Activated T-cell treated with anti-CD3 and anti-CD28 coated beads for 24 hours (primary cell): ENCODE data around the gene CLINT1.

ENCODE experiments used
- DNase-seq: peaks from one replicate; pipeline ENCODE4 v3.0.0-alpha.2; 2020; ENCODE audit warnings: low read depth

CLINT1 gene

GRCh38 chr5:157758706-157759105, 100.2 kb downstream of the CLINT1 start:
- no peak for DNase-seq

DNA sequence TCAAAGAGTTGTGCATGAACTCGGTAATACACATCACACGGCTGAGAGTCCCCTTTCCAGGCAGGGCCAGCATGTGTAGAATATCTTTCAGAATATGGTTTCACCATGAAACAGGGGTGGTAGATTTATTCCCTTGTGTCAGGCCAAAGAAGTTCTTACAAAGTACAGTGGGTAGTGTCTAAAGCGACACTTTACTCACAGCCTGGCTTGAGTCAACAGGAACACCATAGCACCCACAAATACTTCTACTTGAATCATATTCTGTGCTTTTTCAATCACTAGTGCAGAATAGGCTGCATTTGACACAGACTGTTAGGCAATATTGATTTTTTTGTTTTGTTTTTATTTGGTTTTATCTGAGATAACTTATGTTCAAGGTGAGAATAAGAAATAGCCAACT, 102.8 kb downstream of the CLINT1 start:
- DNase-seq, result no peak

DNA sequence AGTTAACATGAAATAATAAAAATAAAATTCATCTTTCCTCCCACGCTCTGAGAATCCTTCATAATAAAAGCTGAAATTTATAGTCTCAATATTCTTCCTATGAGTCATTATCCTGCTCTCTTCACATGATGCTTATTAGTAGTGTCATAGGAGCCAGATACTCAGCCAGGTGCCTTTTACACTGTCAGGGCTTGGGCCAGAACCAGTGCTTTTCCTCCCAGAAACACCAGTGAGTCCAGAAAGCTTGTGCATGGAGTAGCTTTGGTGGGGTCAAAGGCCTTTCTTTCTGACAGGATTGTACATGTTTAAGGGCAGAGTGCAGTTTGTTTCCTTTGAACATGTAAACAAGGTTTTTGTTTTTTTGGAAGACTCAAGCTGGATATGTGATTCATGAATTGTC, 108.6 kb downstream of the CLINT1 start:
- DNase-seq, result no peak

DNA sequence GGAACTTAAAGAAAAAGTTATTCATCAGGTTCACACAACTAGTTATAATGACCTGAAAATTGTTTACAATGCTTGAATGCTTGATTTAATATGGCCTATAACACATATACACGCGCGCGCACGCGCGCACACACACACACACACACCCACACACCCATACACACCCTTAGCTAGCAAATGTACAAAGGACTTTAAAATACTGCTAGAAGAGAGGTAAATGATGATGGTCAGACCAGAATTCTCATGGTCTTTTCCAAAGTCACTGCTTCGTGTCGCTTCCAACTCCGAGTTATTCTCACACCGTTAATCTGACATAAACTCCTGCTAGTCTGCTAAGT, 109.5 kb downstream of the CLINT1 start:
- no peak for DNase-seq

DNA sequence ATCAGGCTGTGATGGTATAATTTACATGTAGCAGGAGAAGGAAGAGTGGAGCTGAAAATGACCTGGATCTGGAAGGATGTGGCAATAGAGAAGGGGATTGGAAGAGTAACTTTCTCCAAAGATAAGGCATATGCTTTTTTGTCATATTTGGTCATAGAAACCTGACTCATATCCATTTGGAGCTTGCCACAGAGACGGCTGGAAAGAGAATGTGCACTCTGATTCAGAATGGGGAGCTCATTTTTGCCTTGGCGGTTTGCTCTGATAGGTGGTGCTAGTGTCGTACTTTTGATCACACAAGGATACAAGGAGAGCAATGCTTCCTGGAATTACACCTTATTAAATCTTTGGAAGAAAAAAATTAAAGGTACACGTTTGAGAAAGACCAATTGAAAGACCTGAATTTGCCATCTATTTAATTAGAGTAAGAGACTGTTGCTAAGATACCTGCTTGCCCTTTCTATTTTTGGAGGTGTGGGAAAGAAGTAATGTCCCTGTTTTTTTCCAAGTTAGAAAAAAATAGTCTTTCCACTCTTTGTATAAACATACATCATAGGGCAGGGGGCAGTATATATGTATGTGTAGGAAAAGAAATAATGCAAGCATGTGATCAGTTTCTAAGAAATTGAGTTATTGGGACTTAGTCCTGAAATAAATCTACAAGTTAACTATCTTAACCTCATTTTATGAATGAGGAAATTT, 110.0 kb downstream of the CLINT1 start:
- DNase-seq, result no peak

- DNase-seq, result no peak
Measured at GRCh38 chr5:157747766-157748700, 110.9 kb downstream of the CLINT1 start.

- no peak for DNase-seq
Measured at GRCh38 chr5:157747173-157747740, 111.7 kb downstream of the CLINT1 start.

DNA sequence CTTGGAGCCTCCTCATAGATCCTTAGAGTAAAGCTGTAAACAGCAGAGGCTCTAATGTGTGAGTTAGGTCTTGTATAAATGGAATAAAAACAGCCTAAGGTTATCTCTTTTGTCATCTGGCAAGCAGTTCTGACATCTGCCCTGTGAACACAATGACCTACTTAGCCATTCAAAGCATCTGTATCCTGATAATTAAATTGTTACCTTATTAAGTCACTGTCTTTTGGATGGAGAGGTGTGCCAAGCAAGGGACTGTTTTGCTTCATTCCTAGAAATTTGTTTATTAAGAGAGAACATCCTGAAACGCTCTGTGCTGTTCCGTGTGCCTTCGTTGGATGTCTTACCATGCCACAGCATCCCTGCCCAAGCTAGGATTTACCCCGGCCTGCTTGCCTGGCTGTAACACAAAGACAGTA, 113.9 kb downstream of the CLINT1 start:
- DNase-seq, result no peak

GRCh38 chr5:157744051-157745011, 114.6 kb downstream of the CLINT1 start:
- DNase-seq, result no peak

DNA sequence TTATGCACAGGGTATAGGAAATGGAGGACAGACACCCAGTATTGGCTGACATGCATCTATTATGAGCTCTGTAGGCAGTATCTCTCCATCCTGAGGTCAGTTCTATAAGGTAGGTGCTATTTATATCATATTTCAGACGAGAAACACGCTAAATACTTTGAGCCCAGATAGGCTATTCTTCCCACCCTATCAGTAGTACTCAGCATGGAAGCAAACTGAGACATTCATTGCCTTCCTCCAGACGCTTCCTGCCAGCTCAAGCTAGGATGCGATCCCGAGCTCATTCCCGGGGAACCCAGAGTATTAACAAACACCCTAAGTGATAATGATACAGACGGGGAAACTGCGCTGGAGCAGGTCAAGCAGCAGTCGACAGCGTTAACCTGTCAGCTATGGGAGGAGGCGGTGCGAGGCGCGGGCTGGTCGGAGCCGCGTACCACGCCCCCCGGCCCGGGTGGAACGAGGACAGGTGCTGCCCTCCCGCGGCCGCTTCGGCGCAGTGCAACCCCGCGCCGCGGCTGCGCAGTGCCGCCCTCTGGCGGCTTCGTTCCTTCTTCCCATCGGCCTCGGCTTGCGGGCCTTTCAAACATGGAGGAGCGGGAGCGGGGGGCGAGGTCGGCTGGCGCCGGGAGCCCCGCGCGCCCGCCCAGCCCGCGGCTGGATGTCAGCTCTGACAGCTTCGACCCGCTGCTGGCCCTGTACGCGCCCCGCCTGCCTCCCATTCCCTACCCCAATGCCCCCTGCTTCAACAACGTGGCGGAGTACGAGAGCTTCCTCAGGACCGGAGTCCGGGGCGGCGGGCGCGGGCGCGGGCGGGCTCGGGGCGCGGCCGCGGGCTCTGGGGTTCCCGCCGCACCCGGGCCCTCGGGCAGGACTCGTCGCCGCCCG, 115.5 kb downstream of the CLINT1 start, which contains the start of gene LSM11:
TSS of gene LSM11 (plus strand) at position 550 of the 888 bp plus-strand sequence. CDS start at position 589, 39 bp downstream.
- peak; percentile 90 for DNase-seq

DNA sequence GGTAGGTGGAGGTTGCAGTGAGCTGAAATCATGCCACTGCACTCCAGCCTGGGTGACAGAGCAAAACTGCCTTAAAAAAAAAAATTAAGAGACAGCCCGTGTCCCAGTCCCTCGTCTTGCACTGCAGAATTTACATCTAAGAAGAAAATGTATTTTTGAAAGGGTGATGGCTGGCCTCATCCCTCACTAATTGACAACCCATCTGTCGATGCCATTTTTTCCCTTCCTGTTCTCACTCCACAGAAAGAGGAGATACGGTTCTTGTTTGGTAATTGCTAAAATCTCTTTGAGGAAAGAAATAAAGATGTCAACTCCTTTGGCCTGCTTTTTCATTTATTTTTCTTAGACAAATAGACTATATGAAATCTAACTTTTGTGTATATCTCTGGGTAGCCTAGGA, 117.8 kb downstream of the CLINT1 start:
- DNase-seq, result no peak

GRCh38 chr5:157740229-157740610, 118.7 kb downstream of the CLINT1 start:
- no peak for DNase-seq

GRCh38 chr5:157739388-157740228, 119.3 kb downstream of the CLINT1 start:
- no peak for DNase-seq

DNA sequence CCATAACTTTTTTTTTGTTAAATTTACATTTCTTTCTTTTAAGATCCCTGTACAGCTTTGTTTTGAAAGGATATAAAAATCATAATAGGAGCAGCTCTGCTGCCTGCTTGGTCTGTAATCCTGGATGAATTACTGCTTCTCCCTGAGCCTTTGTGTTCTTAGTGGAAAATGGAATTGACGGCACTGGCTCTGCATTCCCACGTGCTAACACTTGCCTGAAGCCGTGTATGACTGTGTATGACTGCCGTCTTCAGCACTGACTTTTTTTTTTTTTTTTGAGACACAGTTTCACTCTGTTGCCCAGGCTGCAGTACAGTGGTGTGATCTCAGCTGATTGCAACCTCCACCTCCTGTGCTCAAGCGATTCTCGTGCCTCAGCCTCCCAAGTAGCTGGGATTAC, 123.0 kb downstream of the CLINT1 start:
- DNase-seq, result no peak
